GM19463 (cell line): ENCODE data around the gene PRKAR2A.
"Not testable (repeated sequence)": the region's sequence is repeated elsewhere in the genome, so short reads cannot be mapped to it uniquely, and the experiment has no call there.

Source experiments
- ATAC-seq: cut with Tn5 transposase; IDR thresholded peaks from one replicate; pipeline ENCODE4 v1.9.1; 2021; ENCODE audit warnings: mild to moderate bottlenecking, moderate library complexity; ENCODE audit not compliant: unreplicated experiment

Gene PRKAR2A

GRCh38 chr3:48735075-48735767, 112.5 kb downstream of the PRKAR2A start:
- not testable (repeated sequence) for ATAC-seq

DNA sequence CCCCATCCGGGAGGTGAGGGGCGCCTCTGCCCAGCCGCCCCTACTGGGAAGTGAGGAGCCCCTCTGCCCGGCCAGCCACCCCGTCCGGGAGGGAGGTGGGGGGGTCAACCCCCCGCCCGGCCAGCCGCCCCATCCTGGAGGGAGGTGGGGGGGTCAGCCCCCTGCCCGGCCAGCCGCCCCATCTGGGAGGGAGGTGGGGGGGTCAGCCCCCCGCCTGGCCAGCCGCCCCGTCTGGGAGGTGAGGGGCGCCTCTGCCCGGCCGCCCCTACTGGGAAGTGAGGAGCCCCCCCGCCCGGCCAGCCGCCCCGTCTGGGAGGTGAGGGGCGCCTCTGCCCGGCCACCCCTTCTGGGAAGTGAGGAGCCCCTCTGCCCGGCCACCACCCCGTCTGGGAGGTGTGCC, 113.1 kb downstream of the PRKAR2A start:
- not testable (repeated sequence) for ATAC-seq

DNA sequence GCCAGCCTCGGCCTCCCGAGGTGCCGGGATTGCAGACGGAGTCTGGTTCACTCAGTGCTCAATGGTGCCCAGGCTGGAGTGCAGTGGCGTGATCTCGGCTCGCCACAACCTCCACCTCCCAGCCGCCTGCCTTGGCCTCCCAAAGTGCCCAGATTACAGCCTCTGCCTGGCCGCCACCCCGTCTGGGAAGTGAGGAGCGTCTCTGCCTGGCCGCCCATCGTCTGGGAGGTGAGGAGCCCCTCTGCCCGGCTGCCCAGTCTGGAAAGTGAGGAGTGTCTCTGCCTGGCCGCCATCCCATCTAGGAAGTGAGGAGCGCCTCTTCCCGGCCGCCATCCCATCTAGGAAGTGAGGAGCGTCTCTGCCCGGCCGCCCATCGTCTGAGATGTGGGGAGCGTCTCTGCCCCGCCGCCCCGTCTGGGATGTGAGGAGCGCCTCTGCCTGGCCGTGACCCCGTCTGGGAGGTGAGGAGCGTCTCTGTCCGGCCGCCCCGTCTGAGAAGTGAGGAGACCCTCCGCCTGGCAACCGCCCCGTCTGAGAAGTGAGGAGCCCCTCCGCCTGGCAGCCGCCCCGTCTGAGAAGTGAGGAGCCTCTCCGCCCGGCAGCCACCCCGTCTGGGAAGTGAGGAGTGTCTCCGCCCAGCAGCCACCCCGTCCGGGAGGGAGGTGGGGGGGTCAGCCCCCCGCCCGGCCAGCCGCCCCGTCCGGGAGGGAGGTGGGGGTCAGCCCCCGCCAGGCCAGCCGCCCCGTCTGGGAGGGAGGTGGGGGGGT, 113.7 kb downstream of the PRKAR2A start:
- ATAC-seq = not testable (repeated sequence)

- no peak for ATAC-seq
These were observed 120.2 kb downstream of the PRKAR2A start for GRCh38 chr3:48727511-48727910.

GRCh38 chr3:48725185-48725855, 122.4 kb downstream of the PRKAR2A start:
- ATAC-seq = not testable (repeated sequence)

- ATAC-seq = no peak
These were observed 123.9 kb downstream of the PRKAR2A start for GRCh38 chr3:48723725-48724124.

DNA sequence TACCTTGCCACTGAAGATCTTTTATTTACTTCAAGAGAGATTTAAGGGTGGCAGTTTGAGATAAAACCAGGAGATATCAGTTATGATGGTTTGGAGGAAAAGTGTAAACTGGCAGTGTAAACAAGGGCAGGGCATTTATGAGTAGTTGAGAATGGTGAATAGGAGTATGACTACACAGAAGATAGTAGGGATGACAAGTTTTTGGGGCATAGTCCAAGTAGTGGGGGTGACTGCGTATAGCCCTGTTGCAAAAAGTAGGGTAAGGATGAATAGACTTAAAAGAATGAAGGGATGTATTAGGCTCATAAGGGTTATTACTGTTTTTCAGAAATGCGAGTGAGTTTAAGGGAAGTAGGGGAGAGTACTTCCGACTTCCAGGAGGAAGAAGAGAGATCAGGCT, 124.4 kb downstream of the PRKAR2A start:
- not testable (repeated sequence) for ATAC-seq

DNA sequence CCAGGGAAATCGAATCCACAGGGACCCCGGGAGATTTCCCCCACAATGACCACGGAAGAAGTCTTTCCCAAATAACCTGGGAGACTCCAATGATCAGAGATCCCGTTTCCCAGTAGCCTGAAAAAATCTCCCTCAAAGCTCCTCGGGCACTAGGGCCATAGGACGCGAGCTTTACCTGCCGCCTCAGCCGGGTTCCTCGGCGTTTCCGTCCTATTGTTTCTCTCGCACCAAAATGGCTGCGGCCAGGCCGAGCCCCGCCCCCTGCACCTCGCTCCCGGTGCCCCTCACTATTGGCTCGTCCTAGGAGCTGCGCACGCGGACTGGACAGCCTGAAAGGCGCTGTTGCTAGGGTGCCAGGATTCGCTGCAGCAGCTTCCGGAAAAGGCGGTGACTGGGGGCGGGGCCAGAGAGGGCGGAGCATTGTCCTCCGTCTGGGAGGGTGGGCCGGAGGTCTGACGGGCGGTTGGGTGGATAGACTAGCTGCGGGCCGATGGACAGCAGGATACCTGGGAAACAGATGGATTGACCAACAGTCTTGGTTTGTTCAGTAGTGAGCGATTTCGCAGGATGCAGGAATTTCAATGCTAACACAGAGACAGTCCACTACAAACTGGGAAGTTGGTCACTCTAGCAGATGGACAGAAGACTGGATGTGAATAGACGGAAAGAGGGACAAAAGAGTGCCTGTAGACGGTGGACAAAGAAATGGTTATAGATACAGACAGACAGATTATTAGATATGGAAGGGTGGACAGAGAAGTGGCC, 130.5 kb downstream of the PRKAR2A start, which contains the start of gene IP6K2:
IP6K2 (minus strand) TSS at position 240 of the 765 bp plus-strand sequence. CDS start 21,930 bp downstream, outside the sequence.
- ATAC-seq = peak; percentile 98

GRCh38 chr3:48716508-48716981, 131.1 kb downstream of the PRKAR2A start:
- ATAC-seq = no peak

GRCh38 chr3:48715174-48715800, 132.4 kb downstream of the PRKAR2A start:
- no peak for ATAC-seq

DNA sequence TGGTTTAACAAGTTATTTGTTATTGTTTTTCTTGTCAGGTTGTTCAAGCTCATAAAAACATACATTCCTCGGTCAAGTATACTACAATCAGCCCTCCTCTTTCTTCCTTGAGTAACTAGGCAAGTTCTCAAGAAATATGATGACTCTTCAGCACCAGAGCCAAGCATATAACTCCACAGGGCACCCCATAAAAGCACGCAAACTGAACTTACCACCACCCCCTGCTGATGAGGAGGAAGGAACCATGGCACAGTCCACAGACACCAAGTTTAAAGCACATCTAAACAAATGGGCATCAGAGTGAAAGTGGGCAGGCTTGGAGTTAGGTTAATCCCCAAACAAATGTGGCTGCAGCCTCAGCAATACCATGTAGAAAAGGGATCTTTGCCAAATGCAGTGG, 135.9 kb downstream of the PRKAR2A start:
- ATAC-seq = no peak

DNA sequence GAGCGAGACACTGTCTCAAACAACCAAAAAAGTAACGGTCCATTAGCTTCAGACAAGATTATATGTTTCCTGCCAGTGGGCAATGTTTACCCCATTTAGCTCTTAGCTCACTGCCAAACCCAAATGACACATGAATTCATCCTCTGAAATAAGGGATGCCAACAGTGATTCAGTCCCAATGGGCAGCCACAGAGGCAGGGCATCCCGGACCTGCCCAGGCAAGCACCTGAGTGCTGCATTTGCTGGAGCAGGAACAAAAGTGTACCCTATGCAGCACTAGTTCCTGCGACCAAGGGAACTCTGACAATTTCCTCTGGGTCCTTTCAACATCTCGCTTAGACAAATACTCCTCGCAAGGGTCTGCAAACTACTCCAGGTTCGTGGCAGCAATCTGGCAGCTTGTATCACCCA, 138.6 kb downstream of the PRKAR2A start:
- no peak for ATAC-seq

DNA sequence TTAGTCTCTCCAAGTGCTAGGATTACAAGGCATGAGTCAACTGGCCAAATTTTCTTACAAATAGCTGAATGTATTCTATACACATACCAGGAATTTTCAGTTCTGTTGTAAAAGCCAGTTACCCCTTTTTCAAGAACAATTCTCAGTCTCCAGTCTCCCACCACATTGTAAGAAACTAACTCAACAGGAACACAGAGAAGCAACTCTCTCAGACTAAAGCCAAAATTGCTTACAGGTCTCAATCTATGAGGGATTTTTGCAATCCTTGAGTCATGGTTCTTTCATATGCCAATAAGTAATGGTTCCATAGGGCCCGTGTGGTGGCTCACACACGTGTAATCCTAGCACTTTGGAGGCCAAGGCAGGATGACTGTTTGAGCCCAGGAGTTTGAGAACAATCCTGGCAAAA, 139.2 kb downstream of the PRKAR2A start:
- ATAC-seq = no peak

- ATAC-seq = no peak
These were observed 140.5 kb downstream of the PRKAR2A start for GRCh38 chr3:48707157-48707556.

- no peak for ATAC-seq
These were observed 145.3 kb downstream of the PRKAR2A start for GRCh38 chr3:48702320-48702920.

GRCh38 chr3:48700731-48701405, 146.8 kb downstream of the PRKAR2A start:
- ATAC-seq = no peak

- no peak for ATAC-seq
These were observed 148.8 kb downstream of the PRKAR2A start for GRCh38 chr3:48698891-48699290.

DNA sequence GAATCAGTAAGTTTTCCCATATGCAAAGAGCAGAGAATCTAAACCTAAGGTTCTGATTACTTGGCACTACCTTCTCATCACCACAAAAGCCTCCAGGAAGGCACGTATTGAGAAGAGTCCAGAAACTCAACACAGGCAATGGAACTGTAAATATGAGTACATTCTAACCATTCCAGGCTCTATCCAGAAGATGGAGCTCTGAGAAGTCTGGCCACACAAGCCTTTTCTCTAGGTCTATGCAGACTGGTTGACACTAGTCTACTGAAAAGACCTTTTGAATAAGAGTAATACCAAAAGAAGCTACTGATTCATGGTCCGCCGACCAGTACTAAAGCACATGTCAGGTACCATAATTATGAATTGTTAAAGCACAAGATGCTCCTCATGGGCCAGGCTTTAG, 149.7 kb downstream of the PRKAR2A start:
- ATAC-seq = no peak

GRCh38 chr3:48696601-48697000, 151.1 kb downstream of the PRKAR2A start:
- no peak for ATAC-seq
